ENCODE results near the gene STK32B. TPM values are rescaled to one million over a fixed set of nuclear protein-coding genes. Genes with fewer than 3 reads are reported as not detected.

Gene STK32B
- total RNA-seq, 1 donor from 2014 or later = 2.5 TPM

GRCh38 chr4:5128569-5128968, 77.3 kb downstream of the STK32B start:
- no peak overlapping the region for H3K27ac Mint-ChIP-seq (ENCODE audit: unreplicated experiment)

GRCh38 chr4:5133201-5133600, 81.9 kb downstream of the STK32B start:
- Mint-ChIP-seq H3K36me3 (ENCODE audit: unreplicated experiment) (peaks cover 11% of the 10 kb centered on the region), H3K9me3 (ENCODE audit: unreplicated experiment) (no peaks in the 10 kb centered on the region), H3K27ac (ENCODE audit: unreplicated experiment) (no peak overlapping the region), H3K4me3 (ENCODE audit: unreplicated experiment) (no peak overlapping the region), H3K4me1 (ENCODE audit: low read depth, unreplicated experiment) (no peaks in the 10 kb centered on the region), H3K27me3 (ENCODE audit: unreplicated experiment) (peaks cover 2% of the 10 kb centered on the region)
- TF ChIP-seq CTCF (IDR thresholded peaks at IDR 0.05; ENCODE audit: partially characterized antibody, unreplicated experiment) = no peak
- DNase-seq = no peak

More at GRCh38 chr4:5128569-5128968, 77.3 kb downstream of the STK32B start:
- no peak overlapping the region for H3K4me3 Mint-ChIP-seq (ENCODE audit: unreplicated experiment)
- H3K27me3 Mint-ChIP-seq (ENCODE audit: unreplicated experiment) = peaks cover 2% of the 10 kb centered on the region
- DNase-seq = no peak
- H3K4me1 Mint-ChIP-seq (ENCODE audit: low read depth, unreplicated experiment) = no peaks in the 10 kb centered on the region
- peaks cover 11% of the 10 kb centered on the region for H3K36me3 Mint-ChIP-seq (ENCODE audit: unreplicated experiment)
- H3K9me3 Mint-ChIP-seq (ENCODE audit: unreplicated experiment) = no peaks in the 10 kb centered on the region
- TF ChIP-seq CTCF (IDR thresholded peaks at IDR 0.05; ENCODE audit: partially characterized antibody, unreplicated experiment) = no peak

GRCh38 chr4:5133933-5134594, 82.8 kb downstream of the STK32B start:
- DNase-seq = no peak
- Mint-ChIP-seq H3K27me3 (ENCODE audit: unreplicated experiment) (peaks cover 4% of the 10 kb centered on the region), H3K9me3 (ENCODE audit: unreplicated experiment) (no peaks in the 10 kb centered on the region), H3K36me3 (ENCODE audit: unreplicated experiment) (peaks cover 11% of the 10 kb centered on the region), H3K27ac (ENCODE audit: unreplicated experiment) (no peak overlapping the region), H3K4me3 (ENCODE audit: unreplicated experiment) (no peak overlapping the region), H3K4me1 (ENCODE audit: low read depth, unreplicated experiment) (no peaks in the 10 kb centered on the region)
- TF ChIP-seq CTCF (IDR thresholded peaks at IDR 0.05; ENCODE audit: partially characterized antibody, unreplicated experiment) = no peak

- no peaks in the 10 kb centered on the region for H3K4me1 Mint-ChIP-seq (ENCODE audit: low read depth, unreplicated experiment)
- peaks cover 11% of the 10 kb centered on the region for H3K36me3 Mint-ChIP-seq (ENCODE audit: unreplicated experiment)
- peaks cover 2% of the 10 kb centered on the region for H3K27me3 Mint-ChIP-seq (ENCODE audit: unreplicated experiment)
- no peak for TF ChIP-seq CTCF (IDR thresholded peaks at IDR 0.05; ENCODE audit: partially characterized antibody, unreplicated experiment)
- DNase-seq = no peak
- no peaks in the 10 kb centered on the region for H3K9me3 Mint-ChIP-seq (ENCODE audit: unreplicated experiment)
- no peak overlapping the region for H3K4me3 Mint-ChIP-seq (ENCODE audit: unreplicated experiment)
- H3K27ac Mint-ChIP-seq (ENCODE audit: unreplicated experiment) = no peak overlapping the region
Measured at GRCh38 chr4:5134620-5135019, 83.3 kb downstream of the STK32B start.

- no peak for TF ChIP-seq CTCF (IDR thresholded peaks at IDR 0.05; ENCODE audit: partially characterized antibody, unreplicated experiment)
- H3K27me3 Mint-ChIP-seq (ENCODE audit: unreplicated experiment) = peaks cover 2% of the 10 kb centered on the region
- no peaks in the 10 kb centered on the region for H3K4me1 Mint-ChIP-seq (ENCODE audit: low read depth, unreplicated experiment)
- no peaks in the 10 kb centered on the region for H3K36me3 Mint-ChIP-seq (ENCODE audit: unreplicated experiment)
- no peaks in the 10 kb centered on the region for H3K9me3 Mint-ChIP-seq (ENCODE audit: unreplicated experiment)
- H3K27ac Mint-ChIP-seq (ENCODE audit: unreplicated experiment) = no peak overlapping the region
- H3K4me3 Mint-ChIP-seq (ENCODE audit: unreplicated experiment) = no peak overlapping the region
- no peak for DNase-seq
Measured at GRCh38 chr4:5137226-5137625, 85.9 kb downstream of the STK32B start.

All from glutamatergic neuron (in vitro differentiated cells).